Trophoblast cell (in vitro differentiated cells and primary cell): Measurements from ENCODE around the gene EBLN2.

ENCODE experiments used
- DNase-seq, 2 donors: peaks; one replicate each; pipeline ENCODE4 v3.0.0-alpha.2; 2016
- H2AFZ ChIP-seq: 2 replicates; pipeline ENCODE4 v1.6.1; 2013; ENCODE audit warnings: low read length, moderate library complexity, mild to moderate bottlenecking; ENCODE audit not compliant: insufficient read depth, poor library complexity
- H2AK5ac ChIP-seq: 2 replicates; pipeline ENCODE4 v1.6.1; 2013; ENCODE audit warnings: mild to moderate bottlenecking, low read length
- H2BK120ac ChIP-seq: 2 replicates; pipeline ENCODE4 v1.6.1; 2013; ENCODE audit warnings: low read length, mild to moderate bottlenecking, moderate library complexity; ENCODE audit not compliant: insufficient read depth, poor library complexity
- H2BK12ac ChIP-seq: 2 replicates; pipeline ENCODE4 v1.6.1; 2013; ENCODE audit warnings: mild to moderate bottlenecking, low read length, moderate library complexity
- H2BK5ac ChIP-seq: 2 replicates; pipeline ENCODE4 v1.6.1; 2013; ENCODE audit warnings: low read length, low read depth, moderate library complexity, mild to moderate bottlenecking; ENCODE audit not compliant: poor library complexity
- H3K14ac ChIP-seq: 2 replicates; pipeline ENCODE4 v1.6.1; 2013; ENCODE audit warnings: mild to moderate bottlenecking, low read length
- H3K18ac ChIP-seq: 2 replicates; pipeline ENCODE4 v1.6.1; 2013; ENCODE audit warnings: mild to moderate bottlenecking, low read length
- H3K23ac ChIP-seq: 2 replicates; pipeline ENCODE4 v1.6.1; 2013; ENCODE audit warnings: low read length
- H3K27ac ChIP-seq: 2 replicates; pipeline ENCODE4 v1.5.1; 2013; ENCODE audit warnings: low read depth, mild to moderate bottlenecking, inconsistent platforms, low read length, moderate library complexity
- H3K27me3 ChIP-seq: 2 replicates; pipeline ENCODE4 v1.6.1; 2013; ENCODE audit warnings: inconsistent platforms, mild to moderate bottlenecking, low read length, moderate library complexity; ENCODE audit not compliant: insufficient read depth
- H3K36me3 ChIP-seq, 2 experiments: 1 replicate in 1 of 2; 2 replicates in 1 of 2; pipeline ENCODE4 v1.6.1; 2013; ENCODE audit warnings: low read length in 2 of 2, mild to moderate bottlenecking in 2 of 2, moderate library complexity in 1 of 2; ENCODE audit not compliant: insufficient read depth in 2 of 2, control insufficient read depth in 1 of 2
- H3K4ac ChIP-seq: 2 replicates; pipeline ENCODE4 v1.6.1; 2013; ENCODE audit warnings: low read depth, mild to moderate bottlenecking, low read length, moderate library complexity
- H3K4me1 ChIP-seq, 2 experiments: 1 replicate in 1 of 2; 2 replicates in 1 of 2; pipeline ENCODE4 v1.6.1; 2013; ENCODE audit warnings: low read length in 2 of 2, mild to moderate bottlenecking in 2 of 2, moderate library complexity in 1 of 2; ENCODE audit not compliant: insufficient read depth in 2 of 2, control insufficient read depth in 1 of 2
- H3K4me2 ChIP-seq: 2 replicates; pipeline ENCODE4 v1.6.1; 2013; ENCODE audit warnings: inconsistent platforms, mild to moderate bottlenecking, low read length, moderate library complexity
- H3K4me3 ChIP-seq: 2 replicates; pipeline ENCODE4 v1.5.1; 2013; ENCODE audit warnings: mild to moderate bottlenecking, low read depth, low read length, inconsistent platforms
- H3K79me1 ChIP-seq: one replicate; pipeline ENCODE4 v1.6.1; 2013; ENCODE audit warnings: low read length
- H3K79me2 ChIP-seq: 2 replicates; pipeline ENCODE4 v1.6.1; 2013; ENCODE audit warnings: low read length, mild to moderate bottlenecking; ENCODE audit not compliant: control insufficient read depth, insufficient read depth, poor library complexity
- H3K9ac ChIP-seq: 2 replicates; pipeline ENCODE4 v1.6.1; 2013; ENCODE audit warnings: mild to moderate bottlenecking, low read length
- H3K9me3 ChIP-seq: 2 replicates; pipeline ENCODE4 v1.6.1; 2013; ENCODE audit warnings: low read depth, mild to moderate bottlenecking, control low read depth, inconsistent platforms, low read length; ENCODE audit not compliant: insufficient read depth
- H4K12ac ChIP-seq: 2 replicates; pipeline ENCODE4 v1.6.1; 2013; ENCODE audit warnings: low read depth, mild to moderate bottlenecking, low read length, moderate library complexity
- H4K8ac ChIP-seq: 2 replicates; pipeline ENCODE4 v1.6.1; 2013; ENCODE audit warnings: low read depth, mild to moderate bottlenecking, low read length, moderate library complexity
- H4K91ac ChIP-seq: one replicate; pipeline ENCODE4 v1.6.1; 2013; ENCODE audit warnings: low read depth, mild to moderate bottlenecking, low read length, moderate library complexity
- WGBS: extraction: QIAGEN DNeasy Blood & Tissue Kit; methylation state at CpG from one replicate; pipeline ENCODE4 v1.1.7; 2013; ENCODE audit warnings: missing lambda C conversion rate; ENCODE audit not compliant: insufficient read length, insufficient coverage; ENCODE audit errors: extremely low coverage; 5-methylcytosine and 5-hydroxymethylcytosine counted together

Gene EBLN2

DNA sequence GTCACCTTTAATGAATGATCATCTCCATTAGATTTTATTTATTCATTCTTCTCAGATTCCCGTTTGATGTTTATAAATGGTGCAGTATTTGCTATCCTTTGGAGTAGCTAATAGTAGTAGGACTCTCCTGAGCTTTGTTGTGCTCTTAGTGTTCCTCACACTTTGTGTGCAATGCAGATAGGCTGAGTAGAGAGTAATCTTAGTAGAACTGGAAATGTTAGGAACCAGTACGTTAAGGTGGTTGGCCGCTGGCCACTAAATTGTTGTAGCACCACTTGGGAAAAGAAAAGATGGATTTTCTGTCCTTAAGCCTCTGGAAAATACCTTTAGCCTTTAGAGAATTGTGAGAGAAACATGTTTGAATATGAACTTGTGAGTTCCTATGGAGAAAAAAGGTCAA is 19.9 kb upstream of the EBLN2 start:
- Histone ChIP-seq H3K4me3 (no peak overlapping the region), H2BK5ac (no peak overlapping the region), H3K4me1 (peaks cover 0 to 8% of the 10 kb centered on the region in 2 experiments), H4K8ac (no peak overlapping the region), H3K4ac (no peak overlapping the region), H3K27ac (no peak overlapping the region), H2AK5ac (no peak overlapping the region), H3K18ac (no peak overlapping the region), H3K9me3 (no peaks in the 10 kb centered on the region), H4K12ac (no peak overlapping the region), H2BK120ac (no peak overlapping the region), H3K4me2 (no peak overlapping the region), H2BK12ac (no peak overlapping the region), H3K9ac (no peak overlapping the region), H3K14ac (no peak overlapping the region), H3K23ac (no peak overlapping the region), H3K79me1 (no peaks in the 10 kb centered on the region), H3K27me3 (no peaks in the 10 kb centered on the region), H3K79me2 (peaks cover 11% of the 10 kb centered on the region), H3K36me3 (no peaks in the 10 kb centered on the region), H2AFZ (no peak overlapping the region), H4K91ac (no peak overlapping the region)
- WGBS, result no CpG with 5 or more reads among the region's 3 CpGs
- DNase-seq, result no peak

DNA sequence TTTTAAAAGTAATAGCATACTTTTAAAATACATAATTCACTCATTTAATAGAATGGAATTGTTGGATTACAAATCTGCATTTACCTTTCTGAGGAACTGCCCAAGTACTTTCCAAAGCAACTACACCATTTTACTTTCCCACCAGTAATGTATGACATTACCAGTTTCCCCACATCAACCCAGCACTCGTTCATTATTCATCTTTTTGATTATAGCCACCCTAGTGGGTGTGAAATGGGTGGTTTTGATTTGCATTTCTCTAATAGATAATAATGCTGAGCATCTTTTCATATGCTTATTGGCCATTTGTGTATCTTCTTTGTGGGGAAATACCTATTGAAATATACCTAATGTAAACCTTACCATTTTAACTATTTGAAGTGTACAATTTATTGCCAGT is 18.0 kb upstream of the EBLN2 start:
- Histone ChIP-seq H3K4me2 (no peak overlapping the region), H4K91ac (no peak overlapping the region), H4K8ac (no peak overlapping the region), H2BK120ac (no peak overlapping the region), H3K14ac (no peak overlapping the region), H3K79me2 (peaks cover 11% of the 10 kb centered on the region), H3K36me3 (peaks cover 2 to 7% of the 10 kb centered on the region in 2 experiments), H3K4ac (peak overlapping the region; percentile 62), H4K12ac (no peak overlapping the region), H2BK5ac (no peak overlapping the region), H2BK12ac (no peak overlapping the region), H3K27me3 (no peaks in the 10 kb centered on the region), H3K27ac (no peak overlapping the region), H2AK5ac (no peak overlapping the region), H3K23ac (no peak overlapping the region), H2AFZ (no peak overlapping the region), H3K4me1 (peaks cover 0 to 8% of the 10 kb centered on the region in 2 experiments), H3K79me1 (no peaks in the 10 kb centered on the region), H3K4me3 (no peak overlapping the region), H3K9ac (no peak overlapping the region), H3K18ac (no peak overlapping the region), H3K9me3 (no peaks in the 10 kb centered on the region)
- no peak for DNase-seq
- no CpG with 5 or more reads among the region's 1 CpG for WGBS

- Histone ChIP-seq H2BK120ac (no peak overlapping the region), H3K4me1 (peaks cover 0 to 8% of the 10 kb centered on the region in 2 experiments), H3K9me3 (no peaks in the 10 kb centered on the region), H3K4me2 (no peak overlapping the region), H3K27ac (no peak overlapping the region), H3K79me2 (peaks cover 9% of the 10 kb centered on the region), H2BK12ac (no peak overlapping the region), H3K18ac (no peak overlapping the region), H3K79me1 (no peaks in the 10 kb centered on the region), H2AFZ (no peak overlapping the region), H2BK5ac (no peak overlapping the region), H4K91ac (no peak overlapping the region), H3K4ac (peak overlapping the region; percentile 75), H3K23ac (no peak overlapping the region), H3K4me3 (no peak overlapping the region), H3K9ac (no peak overlapping the region), H4K12ac (no peak overlapping the region), H3K14ac (no peak overlapping the region), H3K36me3 (peaks cover 5 to 14% of the 10 kb centered on the region in 2 experiments), H3K27me3 (no peaks in the 10 kb centered on the region), H2AK5ac (no peak overlapping the region), H4K8ac (no peak overlapping the region)
- WGBS, result no CpG with 5 or more reads among the region's 6 CpGs
- DNase-seq, result peak; percentile 14 to 53
Measured at GRCh38 chr3:73045391-73045790, 16.1 kb upstream of the EBLN2 start.

DNA sequence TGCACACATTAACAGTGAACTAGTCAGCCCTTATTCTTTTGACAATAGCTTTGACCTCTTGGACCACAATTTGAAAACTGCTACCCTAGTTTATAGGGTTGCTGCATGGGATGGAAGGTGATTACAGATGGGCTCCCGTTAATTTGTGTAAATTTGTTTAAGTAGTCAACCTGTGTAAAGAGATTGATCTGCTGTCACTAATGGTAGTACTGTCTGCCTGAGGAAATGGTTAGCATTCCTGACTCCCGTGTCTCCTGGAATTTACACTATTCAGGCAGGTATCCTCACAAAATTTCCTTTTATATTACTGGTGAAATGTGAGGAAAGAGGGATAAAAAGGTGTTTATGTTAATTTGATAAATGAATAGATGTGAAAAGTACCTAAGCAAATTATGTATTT is 15.3 kb upstream of the EBLN2 start:
- Histone ChIP-seq H3K4me1 (peaks cover 0 to 8% of the 10 kb centered on the region in 2 experiments), H3K4ac (peak overlapping the region; percentile 62), H2BK5ac (no peak overlapping the region), H3K79me1 (no peaks in the 10 kb centered on the region), H3K27ac (no peak overlapping the region), H3K36me3 (peaks cover 5 to 14% of the 10 kb centered on the region in 2 experiments), H3K23ac (no peak overlapping the region), H2AFZ (no peak overlapping the region), H4K12ac (no peak overlapping the region), H2AK5ac (no peak overlapping the region), H3K18ac (no peak overlapping the region), H3K9me3 (no peaks in the 10 kb centered on the region), H4K91ac (no peak overlapping the region), H4K8ac (no peak overlapping the region), H2BK120ac (no peak overlapping the region), H3K4me3 (no peak overlapping the region), H3K4me2 (peak overlapping the region; percentile 24), H2BK12ac (no peak overlapping the region), H3K27me3 (no peaks in the 10 kb centered on the region), H3K14ac (no peak overlapping the region), H3K79me2 (peaks cover 5% of the 10 kb centered on the region), H3K9ac (no peak overlapping the region)
- no peak for DNase-seq
- WGBS, result no CpG with 5 or more reads among the region's 2 CpGs
